ENCODE results near the gene SLC13A3.

Gene SLC13A3

GRCh38 chr20:46520540-46520939 lies 130.7 kb downstream of the SLC13A3 start:
- no peak overlapping the region for H3K27ac Mint-ChIP-seq
- H3K4me1 Mint-ChIP-seq (ENCODE audit: low read depth): no peaks in the 10 kb centered on the region
- H3K4me3 Mint-ChIP-seq: no peak overlapping the region
- no peaks in the 10 kb centered on the region for H3K9me3 Mint-ChIP-seq
- no peaks in the 10 kb centered on the region for H3K36me3 Mint-ChIP-seq (ENCODE audit: low read depth)
- peaks cover 16% of the 10 kb centered on the region for H3K27me3 Mint-ChIP-seq
- intact Hi-C loops (cut with micrococcal nuclease): no loop called here

DNA sequence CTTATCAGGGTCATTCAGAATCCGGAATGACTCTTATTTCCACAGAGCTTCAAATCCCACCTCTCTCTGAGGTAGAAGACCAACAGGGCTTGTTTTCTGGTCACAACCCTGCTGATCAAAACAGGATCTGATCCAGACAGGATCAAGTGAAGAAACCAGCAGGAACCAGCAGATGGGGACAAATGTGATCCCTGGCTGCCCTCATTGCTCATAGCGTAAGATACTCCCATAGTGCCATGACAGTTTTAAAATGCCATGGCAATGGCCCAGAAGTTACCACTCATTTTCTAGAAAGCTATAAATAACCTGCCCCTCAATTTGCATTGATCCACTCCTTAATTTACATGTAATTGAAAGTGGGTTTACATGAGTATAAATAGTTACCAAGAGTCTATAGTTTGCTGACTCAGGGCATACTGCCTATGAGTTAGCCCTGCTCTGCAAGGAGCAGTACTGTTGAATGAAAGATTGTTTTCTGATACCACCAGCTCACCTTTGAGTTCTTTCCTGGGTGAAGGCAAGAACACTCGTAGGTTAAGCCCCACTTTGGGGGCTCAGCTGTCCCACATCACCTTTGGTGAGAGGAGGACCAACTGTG lies 131.7 kb downstream of the SLC13A3 start:
- no peak overlapping the region for H3K4me3 Mint-ChIP-seq
- no peaks in the 10 kb centered on the region for H3K9me3 Mint-ChIP-seq

GRCh38 chr20:46512943-46513844 lies 138.1 kb downstream of the SLC13A3 start, which contains the start of gene ZNF334:
Gene ZNF334 (minus strand): TSS chr20:46513559. CDS start chr20:46512102, 1,457 bp downstream.
- H3K9me3 Mint-ChIP-seq: no peaks in the 10 kb centered on the region
- H3K4me3 Mint-ChIP-seq: peak within 1 kb of the TSS; percentile 73
- peak within 1 kb of the TSS; percentile 37 for H3K27ac Mint-ChIP-seq
- H3K36me3 Mint-ChIP-seq (ENCODE audit: low read depth): no peaks in the 10 kb centered on the region
- peaks cover 22% of the 10 kb centered on the region for H3K27me3 Mint-ChIP-seq
- intact Hi-C loops (cut with micrococcal nuclease): no loop called here
- H3K4me1 Mint-ChIP-seq (ENCODE audit: low read depth): peaks cover 11% of the 10 kb centered on the region

More for the DNA sequence above, 131.7 kb downstream of the SLC13A3 start:
- H3K27me3 Mint-ChIP-seq: peaks cover 18% of the 10 kb centered on the region
- intact Hi-C loops (cut with micrococcal nuclease): no loop called here
- no peaks in the 10 kb centered on the region for H3K36me3 Mint-ChIP-seq (ENCODE audit: low read depth)
- H3K27ac Mint-ChIP-seq: no peak overlapping the region
- H3K4me1 Mint-ChIP-seq (ENCODE audit: low read depth): no peaks in the 10 kb centered on the region

- H3K36me3 Mint-ChIP-seq (ENCODE audit: low read depth): no peaks in the 10 kb centered on the region
- peaks cover 21% of the 10 kb centered on the region for H3K27me3 Mint-ChIP-seq
- intact Hi-C loops (cut with micrococcal nuclease): no loop called here
- peaks cover 11% of the 10 kb centered on the region for H3K4me1 Mint-ChIP-seq (ENCODE audit: low read depth)
- no peak overlapping the region for H3K27ac Mint-ChIP-seq
- no peaks in the 10 kb centered on the region for H3K9me3 Mint-ChIP-seq
- H3K4me3 Mint-ChIP-seq: no peak overlapping the region
Measured at GRCh38 chr20:46509523-46509922, 141.7 kb downstream of the SLC13A3 start.

Data from dendritic cell treated with granulocyte-macrophage colony-stimulating factor and Interleukin-4, amounts not matched to agents 40 ng/mL and 50 ng/mL, for 4 days (primary cell).